K562 (cell line): ENCODE measurements around the gene DDX11. TPM values are rescaled to one million over a fixed set of nuclear protein-coding genes. Genes with fewer than 3 reads are reported as not detected.
"Not testable (repeated sequence)": the region's sequence is repeated elsewhere in the genome, so short reads cannot be mapped to it uniquely, and the experiment has no call there.

ENCODE experiments used
- ATAC-seq: fragments of 200-7000 bp; cut with Tn5 transposase; 3 replicates; pipeline ENCODE4 v1.9.1; 2020; ENCODE audit warnings: moderate library complexity
- BruUV-seq: library from RNA; stranded (reverse); fragments of 400-500 nt; replicated peaks from 2 replicates; lab custom pipeline; 2021; lab: Mats Ljungman, UMichigan
- CTCF ChIA-PET: fragments of 300-600 bp; formaldehyde crosslinking; extraction: SDS; loops from one replicate; lab custom pipeline; 2021; ENCODE audit warnings: low intra/inter-chr PET ratio; lab: Yijun Ruan, JAX
- POLR2A ChIA-PET: fragments of 300-600, 350-650 bp; sonication (Branson Sonifier 250); formaldehyde crosslinking; extraction: SDS; loops from one replicate; lab custom pipeline; 2021; ENCODE audit warnings: antibody characterized with exemption, inconsistent platforms; lab: Yijun Ruan, JAX
- DNase-seq, 4 experiments: peaks; one replicate each; pipeline versions ENCODE4 v3.0.0 to v3.0.0-alpha.2; 2011 to 2018; ENCODE audit warnings: low spot score in 3 of 4, mixed read lengths in 3 of 4; ENCODE audit errors: extremely low read depth in 1 of 4
- FAIRE-seq: peaks from 2 replicates; lab custom pipeline; 2011; peaks lifted over from hg19 to GRCh38; lab: Jason Lieb, UNC
- H2AFZ ChIP-seq: 2 replicates; pipeline ENCODE4 v1.6.0; 2011; ENCODE audit warnings: low read depth, low read length, control low read depth, inconsistent platforms
- H3K27ac ChIP-seq: fragments of 200-600 bp; 3 replicates; pipeline ENCODE4 v1.8.0; 2011; ENCODE audit warnings: low read depth, mild to moderate bottlenecking, control low read depth, inconsistent platforms, low read length, moderate library complexity, mixed read lengths; ENCODE audit errors: extremely low read depth
- H3K27me3 ChIP-seq, 2 experiments: fragments of 300-600 bp in 1 of 2; 2 replicates in 1 of 2; 3 replicates in 1 of 2; pipeline versions ENCODE4 v1.6.0 to v1.8.0; 2011; ENCODE audit warnings: inconsistent platforms in 2 of 2, low read length in 2 of 2, mild to moderate bottlenecking in 1 of 2, mixed read lengths in 1 of 2, moderate library complexity in 1 of 2; ENCODE audit not compliant: control insufficient read depth in 2 of 2, insufficient read depth in 2 of 2
- H3K36me3 ChIP-seq: fragments of 300-600 bp; 3 replicates; pipeline ENCODE4 v1.8.0; 2011; ENCODE audit warnings: mild to moderate bottlenecking, low read length, inconsistent platforms; ENCODE audit not compliant: control insufficient read depth, insufficient read depth
- H3K4me1 ChIP-seq, 2 experiments: fragments of 200-600 bp in 1 of 2; replicated peaks in 1 of 2; 2 replicates in 1 of 2; 3 replicates in 1 of 2; pipeline versions ENCODE4 v1.5.1 to v1.8.0; 2011; ENCODE audit warnings: inconsistent platforms in 2 of 2, low read length in 2 of 2, mild to moderate bottlenecking in 1 of 2, mixed read lengths in 1 of 2, moderate library complexity in 1 of 2; ENCODE audit not compliant: control insufficient read depth in 2 of 2, insufficient read depth in 2 of 2
- H3K4me2 ChIP-seq: 2 replicates; pipeline ENCODE4 v1.6.1; 2011; ENCODE audit warnings: low read length, control low read depth, inconsistent platforms, mixed read lengths; ENCODE audit not compliant: insufficient read depth
- H3K4me3 ChIP-seq: fragments of 200-600 bp; sonication (generic), shearing (Covaris generic); 2 replicates; pipeline ENCODE4 v1.5.1; 2016; ENCODE audit warnings: control low read depth, inconsistent platforms
- H3K79me2 ChIP-seq: fragments of 200-600 bp; 3 replicates; pipeline ENCODE4 v1.8.0; 2011; ENCODE audit warnings: low read length, inconsistent platforms; ENCODE audit not compliant: control insufficient read depth, insufficient read depth
- H3K9ac ChIP-seq, 2 experiments: 2 replicates each; pipeline versions ENCODE4 v1.6.0 to v1.6.1; 2011; ENCODE audit warnings: low read depth in 2 of 2, low read length in 2 of 2, control low read depth in 1 of 2, inconsistent platforms in 1 of 2, mild to moderate bottlenecking in 1 of 2, mixed read lengths in 1 of 2; ENCODE audit not compliant: insufficient read depth in 1 of 2
- H3K9me1 ChIP-seq: one replicate; pipeline ENCODE4 v1.6.0; 2011; ENCODE audit warnings: inconsistent platforms, mild to moderate bottlenecking, low read length, moderate library complexity; ENCODE audit not compliant: control insufficient read depth, insufficient read depth
- H3K9me3 ChIP-seq: replicated peaks from 2 replicates; pipeline ENCODE4 v1.5.1; 2011; ENCODE audit warnings: low read depth, low read length, inconsistent platforms; ENCODE audit not compliant: control insufficient read depth, insufficient read depth
- H4K20me1 ChIP-seq: replicated peaks from 2 replicates; pipeline ENCODE4 v1.6.1; 2011; ENCODE audit warnings: low read length, inconsistent platforms, mixed read lengths; ENCODE audit not compliant: control insufficient read depth, insufficient read depth
- PKNOX1 ChIP-seq: fragments of 450-650 bp; IDR thresholded peaks from 2 replicates; pipeline ENCODE4 v1.6.1; 2016
- WGBS: fragments of 100-300 bp; shearing (Covaris generic); methylation state at CpG from one replicate; pipeline ENCODE4 v1.1.6; 2016; ENCODE audit warnings: low coverage, mixed read lengths; ENCODE audit not compliant: insufficient coverage; ENCODE audit errors: missing lambda C conversion rate; 5-methylcytosine and 5-hydroxymethylcytosine counted together
- in situ Hi-C: fragments of 300-500 bp; cut with MboI; formaldehyde crosslinking; loops from 4 replicates; pipeline ENCODE4 v1.15.0; 2018; ENCODE audit warnings: inconsistent platforms, mixed read lengths
- intact Hi-C: fragments of 100-400 bp; cut with micrococcal nuclease; formaldehyde crosslinking; loops from 2 replicates; pipeline ENCODE4 v1.14.2; 2022
- polyA plus RNA-seq, 8 experiments: library from polyadenylated mRNA; depleted of rRNA in 4 of 8; stranded (reverse) in 5 of 8; unstranded in 3 of 8; fragments of >200 nt; fragmentation: Nextera tagmentation in 2 of 8; fragmentation: Illumina TruSeq in 1 of 8; extraction: Ambion mirVana in 2 of 8; extraction: Trizol in 1 of 8; gene quantifications; 2 replicates each; pipeline versions ENCODE4 v1.2.1 to v1.2.3, GENCODE V29; 2011 to 2014; ENCODE audit warnings: inconsistent platforms in 1 of 8, missing spikeins in 1 of 8
- total RNA-seq, 7 experiments: library from RNA; depleted of rRNA in 6 of 7; stranded (reverse); fragments of >200 nt in 6 of 7; fragmentation: Illumina TruSeq in 2 of 7; extraction: Trizol in 2 of 7; gene quantifications; 2 replicates each; pipeline versions ENCODE4 v1.2.1 to v1.2.3, GENCODE V29; 2011 to 2021; ENCODE audit warnings: low replicate concordance in 1 of 7

DDX11 gene
- total and polyA plus RNA-seq, 9 of the 15 experiments (the other 6 are each of a cell fraction or from before 2014, with no cell fraction given), result 3.6 to 93.2 (median 42.5) TPM

- H3K4me3 ChIP-seq, ATAC-seq, intact Hi-C loops: not testable (repeated sequence)
These were observed 21.5 kb upstream of the DDX11 start for GRCh38 chr12:31052121-31052520.

GRCh38 chr12:31052666-31053439 is 20.8 kb upstream of the DDX11 start:
- H2AFZ ChIP-seq, H3K4me3 ChIP-seq, intact Hi-C loops, CTCF ChIA-PET, ATAC-seq, H3K9me1 ChIP-seq, H3K4me2 ChIP-seq, H3K9me3 ChIP-seq, in situ Hi-C loops, H3K36me3 ChIP-seq, H3K4me1 ChIP-seq, FAIRE-seq, H3K27me3 ChIP-seq, BruUV-seq, H4K20me1 ChIP-seq, H3K79me2 ChIP-seq, DNase-seq, H3K9ac ChIP-seq, H3K27ac ChIP-seq: not testable (repeated sequence)
- POLR2A ChIA-PET, result interaction anchor here (0.6 kb wide), 1 partner anchor 14 kb away, joined by 4 read pairs; no protein-coding TSS in a partner anchor
- TF ChIP-seq PKNOX1, result peak; percentile 55; the same call in 1 of the 2 replicates
- WGBS, result 16% methylated on average over 3 of the region's 7 CpGs

More at GRCh38 chr12:31052121-31052520, 21.5 kb upstream of the DDX11 start:
- POLR2A ChIA-PET, result interaction anchor here (0.6 kb wide), 1 partner anchor 14 kb away, joined by 4 read pairs; no protein-coding TSS in a partner anchor
- H3K36me3 ChIP-seq, H3K9me3 ChIP-seq, H3K4me2 ChIP-seq, H4K20me1 ChIP-seq, CTCF ChIA-PET, DNase-seq, H3K4me1 ChIP-seq, H2AFZ ChIP-seq, FAIRE-seq, H3K27ac ChIP-seq, BruUV-seq, H3K79me2 ChIP-seq, H3K27me3 ChIP-seq, in situ Hi-C loops, H3K9ac ChIP-seq, H3K9me1 ChIP-seq: not testable (repeated sequence)
- 9% methylated on average over 1 of the region's 1 CpG for WGBS
